ENCODE measurements around the gene VTA1. TPM values are rescaled to one million over a fixed set of nuclear protein-coding genes. Genes with fewer than 3 reads are reported as not detected.

The VTA1 gene
- total RNA-seq, 1 experiment from 2014 or later, result 72.1 TPM

GRCh38 chr6:142121342-142121741, 25.7 kb upstream of the VTA1 start:
- H3K4me1 ChIP-seq (ENCODE audit: control insufficient read depth, insufficient read depth, low read length), result no peaks in the 10 kb centered on the region
- no peak overlapping the region for H3K27ac ChIP-seq (ENCODE audit: low read length)
- no peak for TF ChIP-seq TCF7L2 (IDR thresholded peaks at IDR 0.05; ENCODE audit: low read depth, low read length)
- no peak for TF ChIP-seq SIN3A (IDR thresholded peaks at IDR 0.05; ENCODE audit: borderline replicate concordance, insufficient read depth, low read depth, low read length)
- no peak for TF ChIP-seq POLR2AphosphoS5 (IDR thresholded peaks at IDR 0.05; ENCODE audit: low read depth, low read length)
- TF ChIP-seq CTCF (IDR thresholded peaks at IDR 0.05), result no peak
- TF ChIP-seq, protein P1, sequence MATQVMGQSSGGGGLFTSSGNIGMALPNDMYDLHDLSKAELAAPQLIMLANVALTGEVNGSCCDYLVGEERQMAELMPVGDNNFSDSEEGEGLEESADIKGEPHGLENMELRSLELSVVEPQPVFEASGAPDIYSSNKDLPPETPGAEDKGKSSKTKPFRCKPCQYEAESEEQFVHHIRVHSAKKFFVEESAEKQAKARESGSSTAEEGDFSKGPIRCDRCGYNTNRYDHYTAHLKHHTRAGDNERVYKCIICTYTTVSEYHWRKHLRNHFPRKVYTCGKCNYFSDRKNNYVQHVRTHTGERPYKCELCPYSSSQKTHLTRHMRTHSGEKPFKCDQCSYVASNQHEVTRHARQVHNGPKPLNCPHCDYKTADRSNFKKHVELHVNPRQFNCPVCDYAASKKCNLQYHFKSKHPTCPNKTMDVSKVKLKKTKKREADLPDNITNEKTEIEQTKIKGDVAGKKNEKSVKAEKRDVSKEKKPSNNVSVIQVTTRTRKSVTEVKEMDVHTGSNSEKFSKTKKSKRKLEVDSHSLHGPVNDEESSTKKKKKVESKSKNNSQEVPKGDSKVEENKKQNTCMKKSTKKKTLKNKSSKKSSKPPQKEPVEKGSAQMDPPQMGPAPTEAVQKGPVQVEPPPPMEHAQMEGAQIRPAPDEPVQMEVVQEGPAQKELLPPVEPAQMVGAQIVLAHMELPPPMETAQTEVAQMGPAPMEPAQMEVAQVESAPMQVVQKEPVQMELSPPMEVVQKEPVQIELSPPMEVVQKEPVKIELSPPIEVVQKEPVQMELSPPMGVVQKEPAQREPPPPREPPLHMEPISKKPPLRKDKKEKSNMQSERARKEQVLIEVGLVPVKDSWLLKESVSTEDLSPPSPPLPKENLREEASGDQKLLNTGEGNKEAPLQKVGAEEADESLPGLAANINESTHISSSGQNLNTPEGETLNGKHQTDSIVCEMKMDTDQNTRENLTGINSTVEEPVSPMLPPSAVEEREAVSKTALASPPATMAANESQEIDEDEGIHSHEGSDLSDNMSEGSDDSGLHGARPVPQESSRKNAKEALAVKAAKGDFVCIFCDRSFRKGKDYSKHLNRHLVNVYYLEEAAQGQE (IDR thresholded peaks at IDR 0.05; ENCODE audit: insufficient read depth in 1 of 2, low read depth in 2 of 2, low read length in 1 of 2), result no peak
- no peak for ATAC-seq
- no peak for DNase-seq (ENCODE audit: low read depth, low spot score)
- H3K4me3 ChIP-seq (ENCODE audit: low read depth in 2 of 2, low read length in 2 of 2), result no peak overlapping the region
- CTCF ChIA-PET, result no interaction called here
- POLR2A ChIA-PET, result no interaction called here
- no peaks in the 10 kb centered on the region for H3K36me3 ChIP-seq (ENCODE audit: control insufficient read depth, insufficient read depth, low read length)
- no peaks in the 10 kb centered on the region for H3K27me3 ChIP-seq (ENCODE audit: control insufficient read depth, insufficient read depth, low read length)
- BruUV-seq (replicated peaks), result no TSS peak
- in situ Hi-C loops (cut with HindIII; ENCODE audit: low pct_unique_long_range_greater_than_20kb, low sequenced_read_pairs) (no loop called here), intact Hi-C loops (cut with micrococcal nuclease; ENCODE audit: unreplicated experiment) (no loop called here)
- no peaks in the 10 kb centered on the region for H3K9me3 ChIP-seq (ENCODE audit: control insufficient read depth, insufficient read depth, low read depth, low read length)

GRCh38 chr6:142130814-142131213, 16.2 kb upstream of the VTA1 start:
- DNase-seq (ENCODE audit: low read depth, low spot score) (no peak), ATAC-seq (no peak)
- in situ Hi-C loops (cut with HindIII; ENCODE audit: low pct_unique_long_range_greater_than_20kb, low sequenced_read_pairs) (no loop called here), intact Hi-C loops (cut with micrococcal nuclease; ENCODE audit: unreplicated experiment) (no loop called here)
- TF ChIP-seq, protein P1 (IDR thresholded peaks at IDR 0.05; ENCODE audit: insufficient read depth in 1 of 2, low read depth in 2 of 2, low read length in 1 of 2), result no peak
- TF ChIP-seq TCF7L2 (IDR thresholded peaks at IDR 0.05; ENCODE audit: low read depth, low read length) (no peak), POLR2AphosphoS5 (IDR thresholded peaks at IDR 0.05; ENCODE audit: low read depth, low read length) (no peak), CTCF (IDR thresholded peaks at IDR 0.05) (no peak), SIN3A (IDR thresholded peaks at IDR 0.05; ENCODE audit: borderline replicate concordance, insufficient read depth, low read depth, low read length) (no peak)
- no TSS peak for BruUV-seq (replicated peaks)
- Histone ChIP-seq H3K4me3 (ENCODE audit: low read depth in 2 of 2, low read length in 2 of 2) (no peak overlapping the region), H3K4me1 (ENCODE audit: control insufficient read depth, insufficient read depth, low read length) (no peaks in the 10 kb centered on the region), H3K9me3 (ENCODE audit: control insufficient read depth, insufficient read depth, low read depth, low read length) (no peaks in the 10 kb centered on the region; the same call in 1 of the 2 replicates), H3K27me3 (ENCODE audit: control insufficient read depth, insufficient read depth, low read length) (no peaks in the 10 kb centered on the region; the same call in 1 of the 2 replicates), H3K36me3 (ENCODE audit: control insufficient read depth, insufficient read depth, low read length) (no peaks in the 10 kb centered on the region), H3K27ac (ENCODE audit: low read length) (no peak overlapping the region)
- POLR2A ChIA-PET, result interaction anchor here (0.7 kb wide), 1 partner anchor 135 kb away, joined by 3 read pairs; no protein-coding TSS in a partner anchor
- CTCF ChIA-PET, result no interaction called here
